CD4-positive, alpha-beta T cell (primary cell): ENCODE measurements around the gene RERE. TPM values are rescaled to one million over a fixed set of nuclear protein-coding genes. Genes with fewer than 3 reads are reported as not detected.

Source experiments
- ATAC-seq: fragments of 200-7000 bp; cut with Tn5 transposase; one replicate; pipeline ENCODE4 v1.10.0; 2022; ENCODE audit warnings: mild to moderate bottlenecking; ENCODE audit not compliant: poor library complexity
- CTCF ChIA-PET: fragments of 350-600 bp; sonication (Branson Sonifier 250); formaldehyde crosslinking; loops from one replicate; lab custom pipeline; 2021; ENCODE audit warnings: antibody characterized with exemption, inconsistent platforms; lab: Charles Lee
- POLR2A ChIA-PET: fragments of 350-600 bp; sonication (Branson Sonifier 250); formaldehyde crosslinking; loops from one replicate; lab custom pipeline; 2021; ENCODE audit warnings: antibody characterized with exemption, inconsistent platforms; lab: Charles Lee
- DNase-seq, 14 experiments: peaks; one replicate each; pipeline ENCODE4 v3.0.0-alpha.2; 2013 to 2020; ENCODE audit warnings: mixed read lengths in 2 of 14
- H3K27ac ChIP-seq, 2 donors: one replicate each; pipeline versions ENCODE4 v1.5.1 to v1.7.0; 2013; ENCODE audit warnings: low read length in 2 of 2, low read depth in 1 of 2, mild to moderate bottlenecking in 1 of 2
- H3K27me3 ChIP-seq, 2 experiments: 1 replicate in 1 of 2; 2 replicates in 1 of 2; pipeline versions ENCODE4 v1.6.1 to v1.7.0; 2013; ENCODE audit warnings: low read length in 2 of 2, control low read depth in 1 of 2, mild to moderate bottlenecking in 1 of 2, moderate library complexity in 1 of 2; ENCODE audit not compliant: insufficient read depth in 2 of 2, control insufficient read depth in 1 of 2
- H3K36me3 ChIP-seq: one replicate; pipeline ENCODE4 v1.6.1; 2013; ENCODE audit warnings: low read length, control low read depth; ENCODE audit not compliant: insufficient read depth
- H3K4me1 ChIP-seq: one replicate; pipeline ENCODE4 v1.6.1; 2013; ENCODE audit warnings: low read length, control low read depth; ENCODE audit not compliant: insufficient read depth
- H3K4me3 ChIP-seq: one replicate; pipeline ENCODE4 v1.5.1; 2013; ENCODE audit warnings: mild to moderate bottlenecking, low read length, moderate library complexity
- H3K9me3 ChIP-seq, 2 experiments: 1 replicate in 1 of 2; 2 replicates in 1 of 2; pipeline versions ENCODE4 v1.6.1 to v1.7.0; 2013; ENCODE audit warnings: low read length in 2 of 2, mild to moderate bottlenecking in 2 of 2, control low read depth in 1 of 2, moderate library complexity in 1 of 2; ENCODE audit not compliant: control insufficient read depth in 1 of 2, insufficient read depth in 1 of 2
- H3K27ac Mint-ChIP-seq: one replicate; pipeline ENCODE4 v1.8.0; 2020; ENCODE audit warnings: mixed read lengths
- H3K27me3 Mint-ChIP-seq: one replicate; pipeline ENCODE4 v1.8.0; 2021; ENCODE audit warnings: mixed read lengths
- H3K36me3 Mint-ChIP-seq: one replicate; pipeline ENCODE4 v1.8.0; 2021; ENCODE audit warnings: low read depth, mixed read lengths
- H3K4me1 Mint-ChIP-seq: one replicate; pipeline ENCODE4 v1.8.0; 2021; ENCODE audit warnings: low read depth, mixed read lengths
- H3K4me3 Mint-ChIP-seq: one replicate; pipeline ENCODE4 v1.8.0; 2020; ENCODE audit warnings: mild to moderate bottlenecking, mixed read lengths
- H3K9me3 Mint-ChIP-seq: one replicate; pipeline ENCODE4 v1.8.0; 2020; ENCODE audit warnings: mixed read lengths
- CTCF ChIP-seq: fragments of 200-600 bp; IDR thresholded peaks from one replicate; pipeline ENCODE4 v1.8.0; 2022; ENCODE audit warnings: antibody characterized with exemption, mild to moderate bottlenecking
- intact Hi-C, 2 experiments: fragments of 100-400 bp; cut with DNase I in 1 of 2; cut with micrococcal nuclease in 1 of 2; formaldehyde crosslinking; loops; one replicate each; pipeline versions ENCODE4 v1.15.1 to v1.9.0; 2023 to 2025; cut with DNase I, micrococcal nuclease
- total RNA-seq, 174 experiments: library from RNA in 2 of 174; stranded (reverse) in 2 of 174; gene quantifications; one replicate each; pipeline ENCODE4 v1.2.3 and lab custom pipeline; 2021 to 2026

The RERE gene
- total RNA-seq, 2 experiments from 2014 or later: 78.4 to 84.0 TPM

GRCh38 chr1:8602471-8603219, 214.8 kb downstream of the RERE start:
- no peaks in the 10 kb centered on the region for H3K36me3 ChIP-seq
- no peaks in the 10 kb centered on the region for H3K9me3 ChIP-seq
- no peak for TF ChIP-seq CTCF
- ChIA-PET CTCF (no interaction called here), POLR2A (interaction anchor here (0.8 to 1.3 kb wide), 2 partner anchors 11 to 78 kb away, joined by 3 to 6 read pairs; no protein-coding TSS in a partner anchor)
- DNase-seq: peak in 4 of 14 experiments; percentile 25 to 52 (median 33)
- Mint-ChIP-seq H3K27me3 (no peaks in the 10 kb centered on the region), H3K36me3 (no peaks in the 10 kb centered on the region), H3K27ac (peak overlapping the region; percentile 70), H3K4me3 (peak overlapping the region; percentile 18), H3K4me1 (peaks cover 35% of the 10 kb centered on the region), H3K9me3 (no peaks in the 10 kb centered on the region)
- intact Hi-C loops: no loop called here
- peaks cover 23% of the 10 kb centered on the region for H3K4me1 ChIP-seq
- no peak overlapping the region for H3K27ac ChIP-seq
- peak; percentile 60 for ATAC-seq
- H3K4me3 ChIP-seq: no peak overlapping the region
- H3K27me3 ChIP-seq: no peaks in the 10 kb centered on the region

- H3K9me3 ChIP-seq: no peaks in the 10 kb centered on the region
- Mint-ChIP-seq H3K4me3 (no peak overlapping the region), H3K9me3 (no peaks in the 10 kb centered on the region), H3K27me3 (no peaks in the 10 kb centered on the region), H3K27ac (no peak overlapping the region), H3K4me1 (peaks cover 35% of the 10 kb centered on the region), H3K36me3 (no peaks in the 10 kb centered on the region)
- peaks cover 23% of the 10 kb centered on the region for H3K4me1 ChIP-seq
- no peak overlapping the region for H3K27ac ChIP-seq
- ChIA-PET POLR2A (no interaction called here), CTCF (no interaction called here)
- H3K27me3 ChIP-seq: no peaks in the 10 kb centered on the region
- no peaks in the 10 kb centered on the region for H3K36me3 ChIP-seq
- intact Hi-C loops: no loop called here
- TF ChIP-seq CTCF: no peak
- DNase-seq (no peak), ATAC-seq (no peak)
- no peak overlapping the region for H3K4me3 ChIP-seq
Measured at GRCh38 chr1:8600336-8600735, 217.1 kb downstream of the RERE start.

- Mint-ChIP-seq H3K27ac (no peak overlapping the region), H3K4me1 (peaks cover 32% of the 10 kb centered on the region), H3K4me3 (no peak overlapping the region), H3K27me3 (no peaks in the 10 kb centered on the region), H3K9me3 (no peaks in the 10 kb centered on the region), H3K36me3 (no peaks in the 10 kb centered on the region)
- no peak overlapping the region for H3K4me3 ChIP-seq
- DNase-seq: no peak
- CTCF ChIA-PET: no interaction called here
- no peak for ATAC-seq
- H3K27ac ChIP-seq: no peak overlapping the region
- no peaks in the 10 kb centered on the region for H3K36me3 ChIP-seq
- intact Hi-C loops: no loop called here
- POLR2A ChIA-PET: no interaction called here
- H3K9me3 ChIP-seq: no peaks in the 10 kb centered on the region
- no peak for TF ChIP-seq CTCF
- peaks cover 24% of the 10 kb centered on the region for H3K4me1 ChIP-seq
- H3K27me3 ChIP-seq: no peaks in the 10 kb centered on the region
Measured at GRCh38 chr1:8599646-8600212, 217.7 kb downstream of the RERE start.
